Loucy (cell line): ENCODE results near the gene CSNK2B.

Experiments used
- H2AFZ ChIP-seq: fragments of 200-600 bp; sonication (generic); 2 replicates; pipeline ENCODE4 v1.6.0; 2016; ENCODE audit warnings: antibody characterized with exemption, mild to moderate bottlenecking, low read length, moderate library complexity
- H3F3A ChIP-seq: fragments of 200-600 bp; 2 replicates; pipeline ENCODE4 v1.6.0; 2016; ENCODE audit warnings: antibody characterized with exemption, low read depth, mild to moderate bottlenecking
- H3K27me3 ChIP-seq: fragments of 200-600 bp; sonication (generic); 2 replicates; pipeline ENCODE4 v1.6.1; 2014; ENCODE audit warnings: low read length, mild to moderate bottlenecking; ENCODE audit not compliant: insufficient read depth, poor library complexity, severe bottlenecking
- H3K36me3 ChIP-seq: fragments of 200-600 bp; sonication (generic); 2 replicates; pipeline ENCODE4 v1.6.1; 2016; ENCODE audit warnings: low read length; ENCODE audit not compliant: insufficient read depth
- H3K4me1 ChIP-seq: fragments of 200-600 bp; sonication (generic); 2 replicates; pipeline ENCODE4 v1.5.1; 2014; ENCODE audit warnings: low read length, mild to moderate bottlenecking; ENCODE audit not compliant: insufficient read depth, poor library complexity, severe bottlenecking
- H3K4me2 ChIP-seq: fragments of 200-600 bp; sonication (generic); 2 replicates; pipeline ENCODE4 v1.6.0; 2014; ENCODE audit warnings: antibody characterized with exemption, low read length, low read depth, mild to moderate bottlenecking; ENCODE audit not compliant: poor library complexity, severe bottlenecking
- H3K4me3 ChIP-seq: fragments of 200-600 bp; sonication (generic); 2 replicates; pipeline ENCODE4 v1.5.1; 2014; ENCODE audit warnings: low read length, mild to moderate bottlenecking, mixed read lengths; ENCODE audit not compliant: poor library complexity, severe bottlenecking
- H3K79me2 ChIP-seq: fragments of 200-600 bp; sonication (generic); 2 replicates; pipeline ENCODE4 v1.6.1; 2014; ENCODE audit warnings: low read length; ENCODE audit not compliant: insufficient read depth
- H3K9ac ChIP-seq: fragments of 200-600 bp; sonication (generic); 2 replicates; pipeline ENCODE4 v1.6.0; 2014; ENCODE audit warnings: mild to moderate bottlenecking, low read depth, low read length, moderate library complexity; ENCODE audit not compliant: poor library complexity, severe bottlenecking
- H3K9me2 ChIP-seq: fragments of 200-600 bp; sonication (generic); replicated peaks from 2 replicates; pipeline ENCODE4 v1.6.1; 2016; ENCODE audit warnings: low read depth, low read length, mixed read lengths
- H3K9me3 ChIP-seq: fragments of 200-600 bp; sonication (generic); 2 replicates; pipeline ENCODE4 v1.6.1; 2014; ENCODE audit warnings: mild to moderate bottlenecking, antibody characterized with exemption, low read length, low read depth; ENCODE audit not compliant: insufficient read depth
- H4K20me1 ChIP-seq: fragments of 200-600 bp; sonication (generic); 2 replicates; pipeline ENCODE4 v1.6.0; 2014; ENCODE audit warnings: antibody characterized with exemption, low read length, mild to moderate bottlenecking; ENCODE audit not compliant: insufficient read depth, poor library complexity, severe bottlenecking
- CTCF ChIP-seq: fragments of 200-600 bp; sonication (generic); conservative IDR thresholded peaks from 2 replicates; pipeline ENCODE4 v1.5.1; 2014; ENCODE audit warnings: mild to moderate bottlenecking, antibody characterized with exemption, low read length
- EZH2phosphoT487 ChIP-seq: fragments of 200-600 bp; IDR thresholded peaks from 2 replicates; pipeline ENCODE4 v1.6.1; 2018; ENCODE audit warnings: antibody characterized with exemption, mild to moderate bottlenecking, moderate library complexity, borderline replicate concordance

CSNK2B gene

GRCh38 chr6:31691564-31692108, 25.8 kb downstream of the CSNK2B start:
- no peak for TF ChIP-seq EZH2phosphoT487
- TF ChIP-seq CTCF, result no peak
- Histone ChIP-seq H3K9me3 (no peaks in the 10 kb centered on the region), H3K4me3 (no peak overlapping the region), H3K27me3 (no peaks in the 10 kb centered on the region), H3K9me2 (no peaks in the 10 kb centered on the region), H3K4me1 (no peaks in the 10 kb centered on the region), H3K4me2 (no peak overlapping the region), H3K79me2 (no peaks in the 10 kb centered on the region), H3F3A (no peaks in the 10 kb centered on the region), H4K20me1 (no peaks in the 10 kb centered on the region), H3K9ac (no peak overlapping the region), H2AFZ (no peak overlapping the region), H3K36me3 (peaks cover 87% of the 10 kb centered on the region; the same call in 1 of the 2 replicates)

- Histone ChIP-seq H3F3A (no peaks in the 10 kb centered on the region), H3K9ac (no peak overlapping the region), H3K9me2 (no peaks in the 10 kb centered on the region), H4K20me1 (no peaks in the 10 kb centered on the region), H3K4me1 (no peaks in the 10 kb centered on the region), H3K27me3 (no peaks in the 10 kb centered on the region), H3K4me2 (no peak overlapping the region), H3K79me2 (no peaks in the 10 kb centered on the region), H3K9me3 (no peaks in the 10 kb centered on the region), H3K4me3 (no peak overlapping the region), H3K36me3 (peaks cover 83% of the 10 kb centered on the region; the same call in 1 of the 2 replicates), H2AFZ (no peak overlapping the region)
- TF ChIP-seq EZH2phosphoT487 (no peak), CTCF (no peak)
Observed at GRCh38 chr6:31692353-31692752, 26.5 kb downstream of the CSNK2B start.

- H4K20me1 ChIP-seq, result no peaks in the 10 kb centered on the region
- no peaks in the 10 kb centered on the region for H3K9me2 ChIP-seq
- no peak for TF ChIP-seq EZH2phosphoT487
- no peak for TF ChIP-seq CTCF
- H3K4me3 ChIP-seq, result no peak overlapping the region
- H3K27me3 ChIP-seq, result no peaks in the 10 kb centered on the region
- H3K9ac ChIP-seq, result no peak overlapping the region
- H3K4me2 ChIP-seq, result no peak overlapping the region
- peaks cover 3% of the 10 kb centered on the region for H3K4me1 ChIP-seq
- peaks cover 78% of the 10 kb centered on the region; the same call in 1 of the 2 replicates for H3K36me3 ChIP-seq
- H3K9me3 ChIP-seq, result no peaks in the 10 kb centered on the region
- no peaks in the 10 kb centered on the region for H3F3A ChIP-seq
- no peak overlapping the region for H2AFZ ChIP-seq
- H3K79me2 ChIP-seq, result 0 out of 2 replicates have a peak, but pooled peaks cover 5% of the 10 kb centered on the region
Observed at GRCh38 chr6:31692886-31693285, 27.0 kb downstream of the CSNK2B start.
